Transverse colon (tissue), 4 donors: ENCODE results near the gene SPIRE1. TPM values are rescaled to one million over a fixed set of nuclear protein-coding genes. Genes with fewer than 3 reads are reported as not detected.

Experiments used
- DNase-seq: peaks from one replicate; pipeline ENCODE4 v3.0.0-alpha.2; 2019
- H3K27ac ChIP-seq, 4 donors: fragments of 200-600 bp; sonication (generic); 2 replicates each; pipeline ENCODE4 v1.5.1; 2016 to 2018; ENCODE audit warnings: inconsistent platforms in 4 of 4
- H3K27me3 ChIP-seq: fragments of 200-600 bp; sonication (generic); 2 replicates; pipeline ENCODE4 v1.5.1; 2017; ENCODE audit warnings: inconsistent platforms
- H3K36me3 ChIP-seq, 4 donors: fragments of 200-600 bp; sonication (generic); 2 replicates each; pipeline ENCODE4 v1.5.1; 2017 to 2019; ENCODE audit warnings: inconsistent platforms in 4 of 4
- H3K4me1 ChIP-seq, 4 donors: fragments of 200-600 bp; sonication (generic); 2 replicates each; pipeline ENCODE4 v1.5.1; 2017 to 2020; ENCODE audit warnings: inconsistent platforms in 4 of 4
- H3K4me3 ChIP-seq, 4 donors: fragments of 200-600 bp; sonication (generic); 1 replicate in 1 of 4; 2 replicates in 3 of 4; pipeline versions ENCODE4 v1.5.1 to v1.6.1; 2017 to 2019; ENCODE audit warnings: inconsistent platforms in 4 of 4
- H3K9me3 ChIP-seq, 2 donors: fragments of 200-600 bp; sonication (generic); 2 replicates each; pipeline ENCODE4 v1.5.1; 2017 to 2019; ENCODE audit warnings: inconsistent platforms in 2 of 2
- EP300 ChIP-seq: sonication (generic); formaldehyde crosslinking; IDR thresholded peaks from one replicate; pipeline ENCODE4 v1.6.1; 2017; ENCODE audit warnings: antibody characterized with exemption, low read depth
- POLR2A ChIP-seq: fragments of 450-650 bp; IDR thresholded peaks from one replicate; pipeline ENCODE4 v1.6.1; 2016; ENCODE audit warnings: antibody characterized with exemption, mild to moderate bottlenecking, moderate library complexity
- POLR2AphosphoS5 ChIP-seq, 3 donors: sonication (generic); formaldehyde crosslinking; IDR thresholded peaks; one replicate each; pipeline ENCODE4 v1.6.1; 2016; ENCODE audit warnings: antibody characterized with exemption in 3 of 3
- WGBS, 2 donors: methylation state at CpG; one replicate each; pipeline ENCODE4 v1.1.5; 2018; ENCODE audit warnings: low coverage in 1 of 2; 5-methylcytosine and 5-hydroxymethylcytosine counted together
- in situ Hi-C, 4 donors: fragments of 200-750 bp; cut with MboI; loops; one replicate each; pipeline versions ENCODE4 v1.15.0 to v1.15.1; 2017; ENCODE audit warnings: low sequenced_read_pairs in 3 of 4, low pct_ligation_motif_present in 1 of 4, low pct_unique_long_range_greater_than_20kb in 1 of 4
- intact Hi-C: fragments of 100-400 bp; cut with DNase I; formaldehyde crosslinking; loops from one replicate; pipeline ENCODE4 v1.15.1; 2023; ENCODE audit warnings: low total_unique reads
- small RNA-seq, 4 donors: library from RNA; depleted of rRNA; stranded (forward); fragments of <200 nt; gene quantifications; one replicate each; pipeline ENCODE3, GENCODE V24; 2016
- total RNA-seq, 4 donors: library from RNA; depleted of rRNA; stranded (reverse); fragments of >200 nt; gene quantifications; one replicate each; pipeline ENCODE4 v1.1.0, GENCODE V29; 2016
- TF ChIP-seq, protein P1 (sequence below), 5 experiments: fragments of 200-600 bp in 3 of 5; fragments of 450-650 bp in 2 of 5; sonication (generic) in 3 of 5; IDR thresholded peaks; 1 replicate in 2 of 5; 2 replicates in 3 of 5; pipeline ENCODE4 v1.5.1; 2016 to 2017; ENCODE audit warnings: antibody characterized with exemption in 5 of 5, inconsistent platforms in 3 of 5, mild to moderate bottlenecking in 2 of 5, moderate library complexity in 1 of 5

Gene SPIRE1
- total RNA-seq, 4 donors from 2014 or later: 6.0 to 7.8 (median 6.8) TPM

DNA sequence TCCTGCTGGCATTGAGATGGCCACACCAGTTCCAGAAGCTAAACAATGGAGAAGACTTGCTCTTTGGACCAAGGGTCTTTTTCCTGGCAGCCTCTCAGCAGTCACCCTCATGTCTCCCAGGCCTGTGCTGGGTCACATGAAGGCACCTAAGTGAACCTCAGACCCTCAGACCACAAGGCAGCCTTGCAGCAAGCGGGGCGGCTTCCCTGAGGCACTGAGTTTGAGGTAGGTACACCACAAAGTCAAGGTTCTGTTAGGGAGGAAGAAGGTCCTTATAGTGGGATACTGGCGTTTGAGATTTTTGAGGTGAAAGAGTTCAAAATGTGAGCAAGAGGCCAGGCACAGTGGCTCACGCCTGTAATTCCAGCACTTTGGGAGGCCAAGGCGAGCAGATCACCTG, 258.7 kb downstream of the SPIRE1 start:
- no peak for DNase-seq
- in situ Hi-C loops: loop anchor here (10.0 to 25.0 kb wide), 2 partner anchors 256 to 538 kb away; partner anchors contain the start of genes SEH1L (in 4 of the 4) and SPIRE1 (in 1 of the 4)
- Histone ChIP-seq H3K4me3 (no peak overlapping the region), H3K27ac (no peak overlapping the region), H3K36me3 (no peaks in the 10 kb centered on the region), H3K27me3 (peaks cover 3% of the 10 kb centered on the region), H3K4me1 (peaks cover 0 to 8% (median 5%) of the 10 kb centered on the region in 4 donors), H3K9me3 (no peaks in the 10 kb centered on the region)
- 93% methylated on average over 5 of the region's 5 CpGs; no CpG with 5 or more reads in 1 of the 2 donors for WGBS, 2 donors
- intact Hi-C loops: no loop called here
- TF ChIP-seq, protein P1, sequence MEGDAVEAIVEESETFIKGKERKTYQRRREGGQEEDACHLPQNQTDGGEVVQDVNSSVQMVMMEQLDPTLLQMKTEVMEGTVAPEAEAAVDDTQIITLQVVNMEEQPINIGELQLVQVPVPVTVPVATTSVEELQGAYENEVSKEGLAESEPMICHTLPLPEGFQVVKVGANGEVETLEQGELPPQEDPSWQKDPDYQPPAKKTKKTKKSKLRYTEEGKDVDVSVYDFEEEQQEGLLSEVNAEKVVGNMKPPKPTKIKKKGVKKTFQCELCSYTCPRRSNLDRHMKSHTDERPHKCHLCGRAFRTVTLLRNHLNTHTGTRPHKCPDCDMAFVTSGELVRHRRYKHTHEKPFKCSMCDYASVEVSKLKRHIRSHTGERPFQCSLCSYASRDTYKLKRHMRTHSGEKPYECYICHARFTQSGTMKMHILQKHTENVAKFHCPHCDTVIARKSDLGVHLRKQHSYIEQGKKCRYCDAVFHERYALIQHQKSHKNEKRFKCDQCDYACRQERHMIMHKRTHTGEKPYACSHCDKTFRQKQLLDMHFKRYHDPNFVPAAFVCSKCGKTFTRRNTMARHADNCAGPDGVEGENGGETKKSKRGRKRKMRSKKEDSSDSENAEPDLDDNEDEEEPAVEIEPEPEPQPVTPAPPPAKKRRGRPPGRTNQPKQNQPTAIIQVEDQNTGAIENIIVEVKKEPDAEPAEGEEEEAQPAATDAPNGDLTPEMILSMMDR (IDR thresholded peaks at IDR 0.05): no peak
- TF ChIP-seq POLR2A: no peak
- no peak for TF ChIP-seq EP300

DNA sequence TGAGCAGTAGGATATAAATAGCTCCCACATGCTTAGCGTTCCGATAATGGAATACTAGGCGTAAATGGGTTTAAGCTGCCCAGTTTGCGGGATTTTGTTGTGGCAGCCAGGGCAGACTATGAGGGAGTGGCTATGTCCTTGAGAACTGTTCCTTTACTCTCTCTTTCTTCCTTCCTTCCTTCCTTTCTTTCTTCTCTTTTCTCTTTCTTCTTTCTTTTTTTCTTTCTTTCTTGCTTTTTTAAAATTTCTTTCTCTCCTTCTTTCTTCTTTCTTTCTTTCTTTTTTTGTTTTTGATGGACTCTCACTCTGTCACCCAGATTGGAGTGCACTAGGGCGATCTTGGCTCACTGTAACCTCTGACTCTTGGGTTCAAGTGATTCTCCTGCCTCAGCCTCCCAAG, 259.3 kb downstream of the SPIRE1 start:
- in situ Hi-C loops: loop anchor here (10.0 to 25.0 kb wide), 2 partner anchors 256 to 539 kb away; partner anchors contain the start of genes SEH1L (in 4 of the 4) and SPIRE1 (in 1 of the 4)
- WGBS, 2 donors: 87 to 92% methylated on average over 5 of the region's 5 CpGs
- intact Hi-C loops: no loop called here

DNA sequence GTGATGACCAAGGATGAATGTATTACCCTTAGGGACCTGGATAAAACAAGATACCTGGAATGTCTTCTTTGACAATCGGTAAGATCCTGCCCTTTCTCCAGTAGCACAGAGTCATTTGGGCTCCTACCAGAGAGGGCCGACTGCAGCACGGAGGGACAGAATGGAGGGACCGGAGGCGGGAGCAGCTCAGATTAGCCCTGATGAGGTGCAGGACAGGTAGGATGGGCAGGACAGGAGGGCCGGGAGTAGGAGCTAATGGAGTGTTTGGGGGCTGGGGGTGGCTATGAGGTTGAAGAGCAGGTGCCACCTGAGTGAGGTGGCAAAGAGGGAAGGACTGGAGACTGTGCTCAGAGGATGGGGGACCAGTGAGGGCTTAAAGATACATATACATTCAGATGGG, 260.1 kb downstream of the SPIRE1 start:
- WGBS, 2 donors: 84 to 86% methylated on average over 5 to 6 of the region's 6 CpGs
- DNase-seq: no peak
- in situ Hi-C loops (loop anchor here (10.0 to 25.0 kb wide), 2 partner anchors 257 to 540 kb away; partner anchors contain the start of genes SEH1L (in 4 of the 4) and SPIRE1 (in 1 of the 4)), intact Hi-C loops (no loop called here)
- no peaks in the 10 kb centered on the region for H3K36me3 ChIP-seq
- H3K9me3 ChIP-seq: no peaks in the 10 kb centered on the region
- H3K4me3 ChIP-seq: no peak overlapping the region
- TF ChIP-seq POLR2AphosphoS5 (IDR thresholded peaks at IDR 0.05) (no peak), EP300 (no peak), POLR2A (no peak)
- H3K27me3 ChIP-seq: no peaks in the 10 kb centered on the region
- peaks cover 0 to 19% (median 8%) of the 10 kb centered on the region in 4 donors for H3K4me1 ChIP-seq
- H3K27ac ChIP-seq: no peak overlapping the region

More for the DNA sequence above, 259.3 kb downstream of the SPIRE1 start:
- TF ChIP-seq POLR2A: no peak
- TF ChIP-seq POLR2AphosphoS5 (IDR thresholded peaks at IDR 0.05): no peak
- TF ChIP-seq, protein P1 (IDR thresholded peaks at IDR 0.05): no peak
- TF ChIP-seq EP300: no peak
- Histone ChIP-seq H3K4me1 (peaks cover 0 to 13% (median 8%) of the 10 kb centered on the region in 4 donors), H3K4me3 (no peak overlapping the region), H3K27me3 (no peaks in the 10 kb centered on the region), H3K9me3 (no peaks in the 10 kb centered on the region), H3K27ac (no peak overlapping the region), H3K36me3 (no peaks in the 10 kb centered on the region)
- no peak for DNase-seq

DNA sequence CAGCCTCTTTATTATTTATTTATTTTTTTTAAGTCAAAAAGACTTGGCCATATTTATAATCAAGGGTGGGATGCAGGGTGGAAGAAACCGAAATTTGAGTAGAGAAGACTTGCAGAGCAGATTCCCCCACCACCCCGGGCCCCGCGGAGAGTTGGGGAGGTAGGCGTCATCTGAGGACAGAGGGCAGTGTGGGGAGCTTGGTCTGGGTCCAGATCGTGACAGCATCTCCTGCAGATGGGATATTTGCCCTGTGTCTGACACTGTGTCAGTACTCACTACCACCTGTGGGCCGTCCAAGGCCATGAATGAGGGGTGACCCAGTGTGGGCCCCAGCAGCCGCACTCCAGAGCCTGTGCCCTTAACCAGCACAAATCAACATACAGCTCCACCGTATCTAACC, 260.7 kb downstream of the SPIRE1 start:
- no peaks in the 10 kb centered on the region for H3K36me3 ChIP-seq
- no peaks in the 10 kb centered on the region for H3K27me3 ChIP-seq
- no peak for DNase-seq
- H3K9me3 ChIP-seq: no peaks in the 10 kb centered on the region
- WGBS, 2 donors: 89% methylated on average over 9 of the region's 9 CpGs; no CpG with 5 or more reads in 1 of the 2 donors
- peaks cover 0 to 19% (median 8%) of the 10 kb centered on the region in 4 donors for H3K4me1 ChIP-seq
- in situ Hi-C loops (loop anchor here (10.0 to 25.0 kb wide), 2 partner anchors 258 to 540 kb away; partner anchors contain the start of genes SEH1L (in 4 of the 4) and SPIRE1 (in 1 of the 4)), intact Hi-C loops (no loop called here)
- no peak for TF ChIP-seq POLR2AphosphoS5 (IDR thresholded peaks at IDR 0.05)
- no peak overlapping the region for H3K27ac ChIP-seq
- H3K4me3 ChIP-seq: no peak overlapping the region

Small RNA genes within 50 kb of the gene (small RNA-seq; reads per million reads assigned to genes)
- 0 reads per million in 4 donors for gene RNU7-129P

Other genes with a start within 250 kb of the SPIRE1 start
- gene CEP76, start 44.6 kb upstream of the SPIRE1 start, total RNA-seq: 10 to 100 TPM in 1 of 4 donors, 1 to 10 TPM in 3; 7.6 to 23.7 (median 9.0) TPM
- 10 to 100 TPM; 14.7 to 80.4 (median 55.0) TPM for gene PSMG2, start 44.9 kb upstream of the SPIRE1 start, total RNA-seq
- 10 to 100 TPM; 10.5 to 65.7 (median 46.1) TPM for gene PTPN2, start 226.1 kb upstream of the SPIRE1 start, total RNA-seq